ENCODE measurements around the gene ARHGEF16.

The ARHGEF16 gene

GRCh38 chr1:3457910-3458883, 3.7 kb downstream of the ARHGEF16 start:
- DNase-seq, result no peak

GRCh38 chr1:3459051-3459908, 4.8 kb downstream of the ARHGEF16 start:
- DNase-seq, result no peak

GRCh38 chr1:3459940-3460671, 5.6 kb downstream of the ARHGEF16 start:
- no peak for DNase-seq

- DNase-seq, result no peak
These were observed 6.2 kb downstream of the ARHGEF16 start for GRCh38 chr1:3460672-3461131.

GRCh38 chr1:3461238-3461933, 6.9 kb downstream of the ARHGEF16 start:
- no peak for DNase-seq

GRCh38 chr1:3461934-3462275, 7.4 kb downstream of the ARHGEF16 start:
- no peak for DNase-seq

- no peak for DNase-seq
These were observed 8.0 kb downstream of the ARHGEF16 start for GRCh38 chr1:3462356-3463012.

- no peak for DNase-seq
These were observed 8.5 kb downstream of the ARHGEF16 start for GRCh38 chr1:3463013-3463385.

- DNase-seq, result no peak
These were observed 9.0 kb downstream of the ARHGEF16 start for GRCh38 chr1:3463408-3463863.

GRCh38 chr1:3463891-3464648, 9.6 kb downstream of the ARHGEF16 start:
- no peak for DNase-seq

- DNase-seq, result no peak
These were observed 10.2 kb downstream of the ARHGEF16 start for GRCh38 chr1:3464649-3465025.

GRCh38 chr1:3465091-3465934, 10.8 kb downstream of the ARHGEF16 start:
- no peak for DNase-seq

- DNase-seq, result no peak
These were observed 11.5 kb downstream of the ARHGEF16 start for GRCh38 chr1:3465935-3466321.

- DNase-seq, result no peak
These were observed 12.1 kb downstream of the ARHGEF16 start for GRCh38 chr1:3466366-3467075.

- no peak for DNase-seq
These were observed 12.9 kb downstream of the ARHGEF16 start for GRCh38 chr1:3467096-3468036.

GRCh38 chr1:3468236-3469103, 14.0 kb downstream of the ARHGEF16 start:
- no peak for DNase-seq
